Measurements from ENCODE around the gene COPS3. TPM values are rescaled to one million over a fixed set of nuclear protein-coding genes. Genes with fewer than 3 reads are reported as not detected.

COPS3 gene
- total RNA-seq, 1 experiment from 2014 or later: 113 TPM

DNA sequence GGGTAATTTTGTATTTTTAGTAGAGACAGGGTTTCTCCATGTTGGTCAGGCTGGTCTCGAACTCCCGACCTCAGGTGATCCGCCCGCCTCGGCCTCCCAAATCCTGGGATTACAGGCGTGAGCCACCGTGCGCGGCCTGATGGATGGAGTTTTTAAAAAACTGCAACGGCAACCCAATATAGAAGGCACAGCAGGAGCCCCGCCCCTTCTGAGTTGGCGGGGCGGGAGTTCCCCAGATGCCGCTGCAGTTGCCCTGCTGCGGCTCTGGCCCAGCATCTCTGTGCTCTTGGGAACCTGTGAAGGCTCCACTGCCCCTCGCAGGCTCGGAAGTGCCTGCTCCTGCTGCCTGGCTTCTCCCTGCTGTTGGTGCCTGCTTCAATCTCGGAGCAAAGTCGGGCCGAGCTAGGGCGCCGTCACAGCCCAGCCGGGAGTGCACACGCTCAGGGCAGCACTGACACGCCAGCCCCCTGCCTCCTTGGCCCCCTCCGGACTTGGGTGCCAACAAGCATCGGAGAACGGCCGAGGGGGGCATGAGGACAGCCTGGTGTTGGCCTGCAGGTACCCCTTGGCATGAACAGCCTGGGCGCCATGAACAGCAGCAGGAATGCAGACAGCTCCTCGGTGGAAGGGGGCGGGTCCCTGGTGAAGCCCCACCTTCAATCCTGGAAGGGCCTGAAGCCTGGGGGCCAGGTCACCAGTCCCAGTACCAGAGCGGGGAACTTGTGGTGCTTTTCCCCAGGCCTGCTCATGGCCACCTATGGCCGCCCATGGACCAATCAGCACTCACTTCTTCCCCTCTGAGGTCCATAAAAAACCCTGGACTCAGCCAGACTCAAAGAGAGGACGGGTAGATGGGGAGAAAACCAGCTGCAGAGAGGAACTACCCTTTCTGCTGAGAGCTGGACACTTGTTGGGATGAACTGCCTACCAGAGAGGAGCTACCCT, 19.9 kb upstream of the COPS3 start:
- Histone ChIP-seq H4K91ac (ENCODE audit: insufficient read length, low read depth, low read length) (no peak overlapping the region), H3K9ac (ENCODE audit: extremely low read depth, insufficient read length, low read length) (no peak overlapping the region), H3K79me2 (ENCODE audit: insufficient read depth, low read length) (no peaks in the 10 kb centered on the region), H4K20me1 (ENCODE audit: control insufficient read depth, insufficient read depth, insufficient read length) (no peaks in the 10 kb centered on the region), H4K8ac (replicated peaks; ENCODE audit: insufficient read length, low read depth, low read length) (no peak overlapping the region), H3K23ac (ENCODE audit: insufficient read length, low read depth, low read length) (no peak overlapping the region), H2BK120ac (ENCODE audit: low read depth, low read length, poor library complexity, severe bottlenecking) (no peak overlapping the region), H3K27ac (ENCODE audit: insufficient read length, low read depth, low read length) (no peak overlapping the region), H3K9me3 (ENCODE audit: control insufficient read depth, low read depth, low read length) (no peaks in the 10 kb centered on the region), H2BK5ac (ENCODE audit: insufficient read length, low read length) (no peak overlapping the region), H2AFZ (ENCODE audit: low read length) (no peak overlapping the region), H4K5ac (ENCODE audit: insufficient read length, low read depth, low read length) (no peak overlapping the region), H2BK12ac (ENCODE audit: insufficient read length, low read depth, low read length) (no peak overlapping the region), H3K18ac (ENCODE audit: insufficient read length, low read depth, low read length) (peak overlapping the region; percentile 41), H3K27me3 (ENCODE audit: insufficient read depth, low read length) (no peaks in the 10 kb centered on the region), H3K23me2 (ENCODE audit: insufficient read length, low read depth, low read length, poor library complexity, severe bottlenecking) (no peaks in the 10 kb centered on the region), H3T11ph (ENCODE audit: low read length) (no peak overlapping the region), H3K4ac (ENCODE audit: low read depth, low read length) (no peak overlapping the region), H2AK5ac (ENCODE audit: insufficient read length, low read length) (no peak overlapping the region), H3K14ac (ENCODE audit: insufficient read depth, low read length) (peak overlapping the region; percentile 4; the same call in 1 of the 2 replicates), H2BK20ac (ENCODE audit: low read depth, low read length, poor library complexity, severe bottlenecking) (no peak overlapping the region), H3K56ac (ENCODE audit: insufficient read length, low read depth, low read length) (no peak overlapping the region), H2BK15ac (ENCODE audit: low read depth, low read length) (no peak overlapping the region), H3K4me2 (ENCODE audit: insufficient read depth, insufficient read length, low read length) (peak overlapping the region; percentile 54), H3K79me1 (ENCODE audit: insufficient read depth, low read depth, low read length, poor library complexity, severe bottlenecking) (no peaks in the 10 kb centered on the region), H3K4me1 (ENCODE audit: insufficient read depth, low read length) (no peaks in the 10 kb centered on the region)
- Mint-ChIP-seq H3K27ac (peak overlapping the region in 2 of 3 experiments; percentile 74 to 82; a peak in 3 of 7 replicates), H3K27me3 (ENCODE audit: low read depth) (peaks cover 11% of the 10 kb centered on the region), H3K9me3 (no peaks in the 10 kb centered on the region), H3K36me3 (ENCODE audit: insufficient read depth in 1 of 3, low read depth in 3 of 3) (no peaks in the 10 kb centered on the region; a peak in 1 of 7 replicates), H3K4me1 (peaks cover 22 to 36% of the 10 kb centered on the region in 2 experiments), H3K4me3 (peak overlapping the region; percentile 64 to 93)
- TF ChIP-seq, protein P1, sequence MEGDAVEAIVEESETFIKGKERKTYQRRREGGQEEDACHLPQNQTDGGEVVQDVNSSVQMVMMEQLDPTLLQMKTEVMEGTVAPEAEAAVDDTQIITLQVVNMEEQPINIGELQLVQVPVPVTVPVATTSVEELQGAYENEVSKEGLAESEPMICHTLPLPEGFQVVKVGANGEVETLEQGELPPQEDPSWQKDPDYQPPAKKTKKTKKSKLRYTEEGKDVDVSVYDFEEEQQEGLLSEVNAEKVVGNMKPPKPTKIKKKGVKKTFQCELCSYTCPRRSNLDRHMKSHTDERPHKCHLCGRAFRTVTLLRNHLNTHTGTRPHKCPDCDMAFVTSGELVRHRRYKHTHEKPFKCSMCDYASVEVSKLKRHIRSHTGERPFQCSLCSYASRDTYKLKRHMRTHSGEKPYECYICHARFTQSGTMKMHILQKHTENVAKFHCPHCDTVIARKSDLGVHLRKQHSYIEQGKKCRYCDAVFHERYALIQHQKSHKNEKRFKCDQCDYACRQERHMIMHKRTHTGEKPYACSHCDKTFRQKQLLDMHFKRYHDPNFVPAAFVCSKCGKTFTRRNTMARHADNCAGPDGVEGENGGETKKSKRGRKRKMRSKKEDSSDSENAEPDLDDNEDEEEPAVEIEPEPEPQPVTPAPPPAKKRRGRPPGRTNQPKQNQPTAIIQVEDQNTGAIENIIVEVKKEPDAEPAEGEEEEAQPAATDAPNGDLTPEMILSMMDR (conservative IDR thresholded peaks at IDR 0.05): no peak
- peak; percentile 99 for DNase-seq
- no CpG with 5 or more reads among the region's 35 CpGs for WGBS (ENCODE audit: extremely low coverage, insufficient read length, low lambda C conversion rate)
